GM18858 (cell line): ENCODE results near the gene OSBPL2.

ENCODE experiments used
- ATAC-seq: cut with Tn5 transposase; IDR thresholded peaks from one replicate; pipeline ENCODE4 v1.9.1; 2021; ENCODE audit not compliant: unreplicated experiment

Gene OSBPL2

DNA sequence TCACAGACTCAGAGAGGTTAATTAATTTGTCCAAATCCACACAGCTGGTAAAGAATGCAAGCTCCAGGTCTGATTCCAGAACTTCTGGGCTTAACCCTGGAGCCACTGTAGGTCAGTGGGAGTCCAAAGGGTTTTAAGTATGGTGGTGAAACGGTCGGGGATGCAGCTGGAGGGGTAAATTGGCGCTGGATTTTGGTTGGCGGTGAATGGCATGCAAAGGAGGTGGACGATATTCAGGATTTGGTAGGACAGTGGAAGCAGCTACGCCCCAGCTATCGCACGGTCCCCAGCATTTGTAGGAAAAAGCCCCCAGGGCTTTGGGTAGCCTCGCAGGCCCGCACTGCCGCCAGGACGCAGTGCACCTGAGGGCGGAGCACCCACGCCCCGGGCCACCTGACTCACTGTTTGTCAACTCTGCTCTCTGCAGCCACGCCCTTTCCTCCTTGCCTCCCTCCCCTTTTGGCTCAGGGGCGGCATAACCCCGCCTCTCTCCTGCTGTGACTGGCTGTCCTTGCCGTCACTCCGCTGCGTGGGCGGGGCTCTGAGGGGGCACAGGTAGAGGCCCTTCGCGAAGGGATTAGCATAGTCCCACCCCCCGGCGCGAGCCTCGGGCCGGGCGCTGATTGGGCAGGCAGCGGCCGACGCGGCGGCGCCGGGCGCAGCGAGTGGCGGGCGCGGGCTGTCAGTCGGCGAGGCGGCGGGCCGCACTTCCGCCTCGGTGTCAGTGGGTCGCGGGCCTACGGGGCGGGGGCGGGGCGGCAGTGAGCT lies at the start of gene OSBPL2:
Gene OSBPL2 (plus strand): TSS at position 721 of the 768 bp plus-strand sequence. CDS start 17,664 bp downstream, outside the sequence.
- ATAC-seq, result peak; percentile 92

DNA sequence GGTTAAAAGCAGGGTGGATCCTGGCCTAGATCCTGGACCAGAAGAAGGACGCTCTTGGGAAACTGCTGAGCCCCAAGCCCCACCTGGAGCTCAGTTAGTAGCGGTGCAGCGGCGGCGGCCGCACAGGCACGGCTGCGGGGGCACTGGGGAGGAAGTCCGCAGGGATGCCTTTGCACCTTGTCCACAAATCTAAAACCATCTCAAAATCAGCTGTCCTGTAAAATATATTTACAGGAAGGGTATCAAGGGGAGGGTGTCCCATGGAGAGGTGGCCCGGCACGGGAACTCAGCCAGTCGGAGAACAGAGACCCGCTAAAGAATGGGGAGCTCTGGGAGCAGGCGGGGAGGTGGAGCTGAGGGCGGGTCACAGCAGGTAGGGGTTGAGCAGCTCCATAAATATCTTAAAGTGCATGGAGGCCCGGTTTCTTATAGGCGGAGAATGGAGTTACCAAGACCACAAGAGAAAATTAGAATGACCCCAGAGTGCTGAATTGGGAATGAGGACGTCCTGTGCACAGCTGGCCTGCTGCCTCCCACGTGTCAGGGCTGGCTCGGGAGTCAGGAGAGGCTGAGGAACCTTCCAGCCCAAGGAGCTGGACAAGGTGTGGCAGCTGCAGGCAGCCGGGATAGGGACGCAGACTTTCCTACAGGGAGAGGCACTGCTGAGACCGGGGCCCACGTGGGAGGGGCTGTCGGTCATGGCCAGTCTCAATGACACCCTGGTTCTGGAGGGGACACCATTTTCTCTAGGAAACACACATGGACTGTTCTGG lies 47.5 kb upstream of the OSBPL2 start:
- no peak for ATAC-seq

DNA sequence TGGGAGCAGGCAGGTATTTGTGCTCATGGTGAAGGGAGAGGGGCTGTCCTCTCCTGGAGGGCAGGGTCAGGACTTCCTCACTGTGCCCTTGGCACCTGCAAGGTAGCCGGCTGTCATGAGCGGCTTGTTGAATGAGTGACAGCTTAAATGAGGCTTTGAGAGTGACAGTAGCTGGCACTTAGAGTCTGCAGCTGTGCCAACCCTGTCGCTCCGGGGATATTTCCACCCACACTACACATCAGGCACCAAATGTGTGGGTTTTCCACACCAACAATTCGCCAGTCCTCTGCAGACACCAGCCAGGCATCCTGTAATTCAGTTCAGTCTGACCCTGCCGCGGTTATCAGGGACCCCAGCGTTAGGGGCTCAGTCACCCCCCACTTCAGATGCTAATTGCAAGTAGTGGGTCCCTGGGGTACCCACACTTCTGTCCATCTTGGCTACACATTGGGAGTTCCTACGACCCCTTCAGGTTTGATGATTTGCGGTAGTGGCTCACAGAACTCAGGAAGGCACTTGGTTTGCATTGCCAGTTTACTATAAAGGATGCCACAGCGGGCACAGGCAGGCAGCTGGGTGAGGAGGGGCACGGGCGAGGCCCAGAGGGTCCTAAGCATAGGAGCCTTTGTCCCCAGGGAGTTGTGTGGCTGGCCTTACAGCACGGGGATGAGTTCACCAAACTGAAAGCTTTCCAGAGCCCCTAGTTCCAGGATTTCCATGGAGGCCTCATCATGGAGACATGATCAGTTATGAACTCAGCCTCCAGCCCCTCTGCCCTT lies 46.4 kb upstream of the OSBPL2 start:
- ATAC-seq, result no peak

DNA sequence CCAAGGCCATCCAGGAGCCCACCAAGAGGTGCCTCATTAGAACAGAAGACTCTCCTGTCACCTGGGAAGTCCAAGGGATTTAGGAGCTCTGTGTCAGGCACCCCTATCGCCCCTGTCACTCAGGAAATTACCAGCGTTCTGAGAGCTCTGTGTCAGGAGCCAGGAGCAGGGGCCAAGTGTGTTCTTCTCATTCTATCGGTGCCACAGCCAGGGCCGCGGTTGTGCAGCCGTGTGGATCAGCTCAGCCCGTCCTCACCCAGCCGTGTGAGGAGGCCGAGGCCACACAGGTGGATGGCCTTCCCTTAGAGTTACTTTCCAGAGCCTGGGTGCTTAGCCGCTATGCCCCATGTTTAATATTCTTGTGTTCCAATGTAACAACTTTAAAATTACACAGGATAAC lies 45.7 kb upstream of the OSBPL2 start:
- ATAC-seq, result no peak

DNA sequence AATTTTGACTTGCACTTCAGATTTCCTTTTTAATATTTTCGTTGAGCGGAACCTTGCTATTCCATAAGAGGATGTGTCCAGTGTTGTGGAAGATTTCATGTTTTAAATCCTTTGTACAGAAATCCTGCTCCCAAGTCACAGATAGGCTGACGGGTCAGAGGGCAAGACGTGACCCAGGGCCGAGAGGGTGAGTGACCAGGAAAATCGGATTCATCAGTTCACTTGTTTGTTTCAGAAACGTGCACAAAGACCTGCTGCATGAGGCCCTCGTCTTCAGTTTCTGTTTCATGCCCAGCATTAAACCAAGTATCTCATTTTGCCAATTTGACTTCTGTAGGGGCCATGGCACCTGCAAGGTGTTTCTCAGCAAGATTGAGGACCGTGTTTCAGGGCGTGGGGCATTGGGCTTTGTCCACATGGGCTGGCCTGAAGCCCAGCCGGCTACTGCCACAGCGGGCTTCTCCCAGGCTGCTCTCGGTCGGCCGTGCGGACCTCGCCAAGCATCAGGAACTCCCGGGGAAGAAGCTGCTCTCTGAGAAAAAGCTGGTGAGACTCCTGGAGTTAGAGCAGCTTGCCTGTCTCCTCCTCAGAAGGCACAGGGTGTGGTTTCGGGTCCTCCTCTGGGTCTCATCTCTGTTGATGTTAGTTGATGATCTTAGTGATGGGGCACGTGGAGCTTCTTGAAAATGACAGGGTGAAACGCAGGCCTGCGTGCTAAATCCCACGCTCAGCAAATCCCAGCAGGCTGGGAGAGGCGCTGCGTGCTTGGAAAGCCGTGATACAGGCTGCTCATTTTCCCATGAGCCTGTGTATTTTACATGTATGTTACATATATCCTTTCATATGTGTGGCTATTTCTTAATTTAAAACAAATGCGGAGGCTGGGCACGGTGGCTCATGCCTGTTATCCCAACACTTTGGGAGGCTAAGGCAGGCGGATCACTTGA lies 45.0 kb upstream of the OSBPL2 start:
- no peak for ATAC-seq

- ATAC-seq, result no peak
Observed at GRCh38 chr20:62195075-62195405, 43.3 kb upstream of the OSBPL2 start.

GRCh38 chr20:62195736-62196135 lies 42.6 kb upstream of the OSBPL2 start:
- no peak for ATAC-seq

GRCh38 chr20:62196286-62196685 lies 42.0 kb upstream of the OSBPL2 start:
- no peak for ATAC-seq

DNA sequence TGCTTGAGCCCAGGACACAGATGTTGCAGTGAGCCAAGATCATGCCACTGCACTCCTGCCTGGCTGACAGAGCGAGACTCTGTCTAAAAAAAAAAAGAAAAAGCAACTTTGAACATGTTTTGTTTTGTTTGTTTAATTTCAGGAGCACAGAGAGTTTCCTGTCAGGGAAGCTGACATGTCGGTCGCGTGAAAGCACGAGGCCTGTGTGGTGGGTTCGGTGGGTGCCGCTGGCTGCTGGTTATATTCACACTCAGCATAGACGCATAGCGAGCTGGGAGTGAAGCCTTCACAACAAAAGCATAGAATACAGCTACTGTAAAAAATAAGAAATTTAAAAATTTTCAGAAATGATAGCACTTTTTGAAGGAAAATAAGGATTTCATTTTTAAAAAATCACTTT lies 41.0 kb upstream of the OSBPL2 start:
- ATAC-seq, result no peak

- ATAC-seq, result no peak
Observed at GRCh38 chr20:62197801-62198200, 40.5 kb upstream of the OSBPL2 start.

GRCh38 chr20:62198496-62198895 lies 39.8 kb upstream of the OSBPL2 start:
- ATAC-seq, result no peak

DNA sequence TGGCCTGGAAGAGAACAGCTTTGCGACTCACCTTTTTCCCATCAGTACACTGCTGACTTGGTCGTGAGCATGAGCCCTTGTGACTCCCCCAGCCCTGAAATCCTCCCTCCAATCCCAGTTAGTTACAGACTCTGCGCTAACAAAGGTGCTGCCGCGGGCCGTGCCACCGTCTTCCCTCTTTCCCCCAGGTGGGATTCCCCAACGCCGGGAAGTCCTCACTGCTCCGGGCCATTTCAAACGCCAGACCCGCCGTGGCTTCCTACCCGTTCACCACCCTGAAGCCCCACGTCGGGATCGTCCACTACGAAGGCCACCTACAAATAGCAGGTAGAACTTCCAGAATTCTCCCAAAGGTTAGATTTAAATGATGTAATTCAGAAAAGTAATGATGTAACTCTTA lies 39.4 kb upstream of the OSBPL2 start:
- no peak for ATAC-seq

DNA sequence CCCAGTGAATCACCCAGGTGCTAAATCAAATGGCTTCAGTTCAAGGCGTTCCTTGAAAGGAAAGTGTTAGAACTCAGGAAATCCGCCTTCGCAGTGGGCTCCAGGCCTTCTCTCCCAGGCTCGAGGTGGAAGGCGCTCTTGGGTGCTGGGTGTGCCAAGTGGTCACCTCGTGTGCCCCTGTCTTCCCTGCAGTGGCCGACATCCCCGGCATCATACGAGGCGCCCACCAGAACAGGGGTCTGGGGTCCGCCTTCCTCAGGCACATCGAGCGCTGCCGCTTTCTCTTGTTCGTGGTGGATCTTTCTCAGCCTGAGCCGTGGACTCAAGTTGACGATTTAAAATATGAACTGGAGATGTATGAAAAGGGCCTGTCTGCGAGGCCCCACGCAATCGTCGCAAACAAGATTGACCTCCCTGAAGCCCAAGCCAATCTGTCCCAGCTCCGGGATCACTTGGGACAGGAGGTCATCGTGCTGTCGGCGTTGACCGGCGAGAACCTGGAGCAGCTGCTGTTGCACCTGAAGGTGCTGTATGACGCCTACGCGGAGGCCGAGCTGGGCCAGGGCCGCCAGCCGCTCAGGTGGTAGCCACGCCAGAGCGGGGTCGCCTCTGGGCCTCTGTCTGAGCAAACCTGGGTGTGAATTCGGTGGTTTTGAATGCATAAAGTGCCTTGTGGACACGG lies 37.7 kb upstream of the OSBPL2 start:
- no peak for ATAC-seq

DNA sequence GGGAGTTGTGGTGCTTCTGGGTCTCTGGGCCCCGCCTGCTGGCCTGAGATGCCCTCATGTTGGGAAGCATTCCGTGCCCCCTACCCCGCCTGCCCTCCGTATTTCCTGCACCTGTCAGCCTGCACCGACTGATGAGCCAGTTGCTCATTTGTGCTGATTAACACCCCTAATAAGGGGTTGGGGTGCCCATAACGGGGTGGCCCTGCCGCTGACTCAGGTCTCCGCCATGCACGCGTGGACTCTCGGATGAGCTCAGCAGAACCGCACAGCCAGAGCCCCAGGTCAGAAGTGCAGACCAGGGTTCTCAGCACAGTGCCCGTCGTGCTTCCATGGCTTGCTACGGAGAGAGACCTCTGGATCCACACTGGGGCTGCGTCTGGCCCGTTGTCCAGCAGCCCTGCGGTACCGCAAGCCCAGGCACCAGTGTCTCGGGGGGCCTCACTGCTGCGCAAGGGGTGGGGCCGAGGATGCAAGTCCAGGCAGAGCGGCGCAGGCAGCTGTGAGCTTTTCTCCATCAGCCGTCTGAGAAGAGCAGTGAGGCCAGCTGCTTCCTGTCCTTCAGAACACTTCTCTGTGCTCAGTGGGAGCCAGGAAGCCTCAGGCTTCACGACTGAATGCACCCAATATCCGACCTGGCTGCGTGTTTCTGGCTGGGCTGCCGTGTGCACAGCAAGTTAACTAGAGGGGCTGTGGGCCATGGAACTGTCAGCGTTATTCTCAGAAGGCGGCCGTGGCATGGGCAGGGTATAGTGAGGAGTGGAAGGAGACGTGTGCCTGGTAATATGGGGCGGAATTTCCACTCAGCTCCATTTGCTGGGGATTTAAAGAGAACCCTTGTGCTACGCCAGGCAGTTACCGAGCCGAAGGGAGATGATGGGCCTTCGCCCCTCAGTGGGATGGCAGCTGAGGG lies 36.9 kb upstream of the OSBPL2 start:
- peak; percentile 62 for ATAC-seq

DNA sequence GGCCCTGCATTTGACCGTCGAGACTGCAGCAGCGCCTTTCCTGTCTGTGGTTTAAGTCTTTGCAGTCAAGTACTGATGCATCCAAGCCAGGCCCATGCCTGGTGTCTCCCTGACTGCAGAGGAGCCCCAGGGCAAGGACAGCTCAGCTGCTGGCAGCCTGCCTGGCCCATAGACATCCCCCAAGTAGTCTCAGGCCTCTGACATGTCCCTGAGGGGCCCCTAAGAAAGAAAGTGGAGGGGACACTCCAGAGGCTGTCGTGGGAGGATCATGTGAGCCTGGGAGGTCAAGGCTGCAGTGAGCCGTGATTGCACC lies 36.3 kb upstream of the OSBPL2 start:
- no peak for ATAC-seq

GRCh38 chr20:62202676-62203377 lies 35.5 kb upstream of the OSBPL2 start:
- no peak for ATAC-seq

DNA sequence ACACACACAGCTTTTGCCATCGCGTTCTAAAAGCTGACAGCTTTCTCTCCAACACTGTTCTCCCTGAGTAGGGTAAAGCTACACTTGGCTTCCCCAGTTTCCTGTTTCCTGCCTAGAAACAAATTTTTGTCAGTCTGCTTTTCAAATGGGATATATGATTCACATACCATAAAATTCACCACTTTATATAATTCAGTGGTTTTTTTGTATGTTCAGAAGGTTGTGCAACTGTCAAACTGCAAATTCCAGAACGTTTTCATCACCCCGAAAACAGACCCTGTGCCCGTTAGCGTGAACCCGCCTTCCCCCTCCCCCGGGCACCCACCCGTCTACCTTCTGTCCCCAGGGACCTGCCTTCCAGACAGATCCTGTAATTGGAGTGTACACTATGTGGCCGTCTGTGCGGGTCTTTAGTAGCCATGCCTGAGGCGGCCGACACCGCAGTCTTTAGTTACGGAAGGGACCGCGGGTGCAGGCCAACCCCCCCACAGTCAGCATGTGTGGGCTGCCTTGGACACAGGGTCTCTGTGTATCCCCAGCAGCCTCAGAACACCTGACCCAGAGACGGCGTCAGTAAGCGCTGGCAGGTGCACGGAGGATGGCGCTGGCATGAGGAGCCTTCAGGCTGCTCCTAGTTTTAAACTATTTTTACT lies 34.8 kb upstream of the OSBPL2 start:
- ATAC-seq, result no peak
